H1 (cell line): ENCODE measurements around the gene UIMC1. TPM values are rescaled to one million over a fixed set of nuclear protein-coding genes. Genes with fewer than 3 reads are reported as not detected.

Source experiments
- CEBPB ChIP-seq: IDR thresholded peaks from 2 replicates; pipeline ENCODE4 v1.6.1; 2012; ENCODE audit warnings: low read depth, low read length
- CHD7 ChIP-seq: fragments of 300-600 bp; sonication (generic); IDR thresholded peaks from 2 replicates; pipeline ENCODE4 v1.7.1; 2012; ENCODE audit warnings: low read length, moderate library complexity, mild to moderate bottlenecking, inconsistent platforms; ENCODE audit not compliant: insufficient replicate concordance
- HDAC2 ChIP-seq, 2 experiments: fragments of 300-600 bp in 1 of 2; sonication (generic) in 1 of 2; IDR thresholded peaks; 2 replicates each; pipeline ENCODE4 v1.6.1; 2011 to 2012; ENCODE audit warnings: low read depth in 2 of 2, low read length in 2 of 2, mild to moderate bottlenecking in 2 of 2, moderate library complexity in 2 of 2, borderline replicate concordance in 1 of 2, inconsistent platforms in 1 of 2
- JUND ChIP-seq: IDR thresholded peaks from 2 replicates; pipeline ENCODE4 v1.6.1; 2011; ENCODE audit warnings: mild to moderate bottlenecking, improper control_type of control experiment, low read length
- NANOG ChIP-seq: IDR thresholded peaks from 2 replicates; pipeline ENCODE4 v1.6.1; 2011; ENCODE audit warnings: low read length, low read depth, mild to moderate bottlenecking, inconsistent platforms; ENCODE audit not compliant: insufficient read depth, poor library complexity, severe bottlenecking
- POU5F1 ChIP-seq: IDR thresholded peaks from 2 replicates; pipeline ENCODE4 v1.6.1; 2011; ENCODE audit warnings: low read depth, mild to moderate bottlenecking, low read length, moderate library complexity
- SIX5 ChIP-seq: IDR thresholded peaks from 2 replicates; pipeline ENCODE4 v1.6.1; 2011; ENCODE audit warnings: mild to moderate bottlenecking, low read depth, low read length
- SP1 ChIP-seq: IDR thresholded peaks from 2 replicates; pipeline ENCODE4 v1.6.1; 2011; ENCODE audit warnings: low read depth, low read length
- TAF1 ChIP-seq: IDR thresholded peaks from 2 replicates; pipeline ENCODE4 v1.6.1; 2011; ENCODE audit warnings: mild to moderate bottlenecking, low read depth, low read length
- polyA plus RNA-seq, 7 experiments: library from polyadenylated mRNA; depleted of rRNA in 3 of 7; stranded (reverse) in 5 of 7; unstranded in 2 of 7; fragments of >200 nt in 5 of 7; fragments of 200-250 nt in 2 of 7; gene quantifications; 1 replicate in 5 of 7; 2 replicates in 1 of 7; 4 replicates in 1 of 7; pipeline versions ENCODE4 v1.2.1 to v1.2.3, GENCODE V29; 2011 to 2013; ENCODE audit warnings: missing spikeins in 2 of 7, mixed read lengths in 2 of 7
- total RNA-seq: library from RNA; stranded (reverse); fragmentation: NEBNext Ultra II Directional; extraction: Animal tissue kit (Norgen Biotek cat#: 25700); gene quantifications from 2 replicates; pipeline ENCODE4 v1.2.1, GENCODE V29; 2021

UIMC1 gene
- total and polyA plus RNA-seq, 2 of the 8 experiments (the other 6 are each of a cell fraction or from before 2014, with no cell fraction given): 12.8 to 43.7 TPM

- TF ChIP-seq CHD7 (peak; percentile 95), SP1 (peak; percentile 53; the same call in 1 of the 2 replicates), TAF1 (0 out of 2 replicates have a peak, but pooled peaks have one; percentile 33), CEBPB (peak; percentile 89), JUND (0 out of 2 replicates have a peak, but pooled peaks have one; percentile 23), POU5F1 (peak; percentile 48; the same call in 1 of the 2 replicates), HDAC2 (IDR thresholded peaks at IDR 0.05; ENCODE audit: borderline replicate concordance in 1 of 2, low read depth in 2 of 2, low read length in 2 of 2) (0 out of 4 replicates have a peak, but pooled peaks of 1 of the 2 experiments have one; percentile 17), SIX5 (no peak), NANOG (peak; percentile 87)
Measured at GRCh38 chr5:176943816-176944215, 62.8 kb downstream of the UIMC1 start (continued).
